Upper lobe of left lung (tissue), 6 donors: Measurements from ENCODE around the gene PUSL1. TPM values are rescaled to one million over a fixed set of nuclear protein-coding genes. Genes with fewer than 3 reads are reported as not detected.

Experiments used
- ATAC-seq, 2 donors: fragments of 200-7000 bp; cut with Tn5 transposase; one replicate each; pipeline ENCODE4 v1.9.1; 2022; ENCODE audit warnings: mild to moderate bottlenecking in 2 of 2, moderate library complexity in 2 of 2; ENCODE audit not compliant: low FRiP score in 2 of 2
- DNase-seq, 2 donors: peaks; one replicate each; pipeline ENCODE4 v3.0.0-alpha.2; 2019 to 2020
- H3K27ac ChIP-seq, 4 donors: fragments of 200-600 bp; sonication (generic); one replicate each; pipeline ENCODE4 v1.5.1; 2016 to 2019
- H3K27me3 ChIP-seq, 4 donors: fragments of 200-600 bp; sonication (generic); one replicate each; pipeline ENCODE4 v1.5.1; 2017 to 2019
- H3K36me3 ChIP-seq, 4 donors: fragments of 200-600 bp; sonication (generic); one replicate each; pipeline ENCODE4 v1.5.1; 2016 to 2019
- H3K4me1 ChIP-seq, 4 donors: fragments of 200-600 bp; sonication (generic); one replicate each; pipeline ENCODE4 v1.5.1; 2018 to 2019
- H3K4me3 ChIP-seq, 4 donors: fragments of 200-600 bp; sonication (generic); one replicate each; pipeline ENCODE4 v1.5.1; 2017 to 2019; ENCODE audit warnings: mild to moderate bottlenecking in 2 of 4, moderate library complexity in 1 of 4
- H3K9me3 ChIP-seq, 4 donors: fragments of 200-600 bp; sonication (generic); one replicate each; pipeline ENCODE4 v1.5.1; 2018 to 2019
- CTCF ChIP-seq, 6 experiments: fragments of 450-650 bp in 4 of 6; fragments of 200-600 bp in 2 of 6; sonication (generic) in 2 of 6; IDR thresholded peaks; one replicate each; pipeline ENCODE4 v1.5.1; 2016 to 2019; ENCODE audit warnings: antibody characterized with exemption in 6 of 6
- EP300 ChIP-seq, 4 donors: sonication (generic); formaldehyde crosslinking; IDR thresholded peaks; one replicate each; pipeline ENCODE4 v1.5.1; 2017; ENCODE audit warnings: antibody characterized with exemption in 4 of 4, control low read depth in 2 of 4
- POLR2A ChIP-seq, 4 donors: fragments of 450-650 bp; IDR thresholded peaks; one replicate each; pipeline ENCODE4 v1.5.1; 2016 to 2017; ENCODE audit warnings: antibody characterized with exemption in 4 of 4, mild to moderate bottlenecking in 2 of 4
- POLR2AphosphoS5 ChIP-seq, 2 donors: sonication (generic); formaldehyde crosslinking; IDR thresholded peaks; one replicate each; pipeline ENCODE4 v1.5.1; 2017; ENCODE audit warnings: antibody characterized with exemption in 2 of 2
- WGBS, 2 donors: methylation state at CpG; one replicate each; pipeline ENCODE4 v1.1.5; 2017 to 2018; 5-methylcytosine and 5-hydroxymethylcytosine counted together
- total RNA-seq, 6 donors: library from RNA; depleted of rRNA in 4 of 6; stranded (reverse); fragments of >200 nt in 4 of 6; gene quantifications; one replicate each; pipeline versions ENCODE4 v1.1.0 to v1.2.1, GENCODE V29; 2016 to 2021
- donor health status: DM: no; HTN: no; CAD: no; lungs with moderate emphysema.
- donor health status: DM: no; HTN: yes; CAD: no; lungs with severe emphysema.

PUSL1 gene, protein sequence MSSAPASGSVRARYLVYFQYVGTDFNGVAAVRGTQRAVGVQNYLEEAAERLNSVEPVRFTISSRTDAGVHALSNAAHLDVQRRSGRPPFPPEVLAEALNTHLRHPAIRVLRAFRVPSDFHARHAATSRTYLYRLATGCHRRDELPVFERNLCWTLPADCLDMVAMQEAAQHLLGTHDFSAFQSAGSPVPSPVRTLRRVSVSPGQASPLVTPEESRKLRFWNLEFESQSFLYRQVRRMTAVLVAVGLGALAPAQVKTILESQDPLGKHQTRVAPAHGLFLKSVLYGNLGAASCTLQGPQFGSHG
- 10 to 100 TPM; 16.8 to 38.8 (median 23.0) TPM for total RNA-seq

DNA sequence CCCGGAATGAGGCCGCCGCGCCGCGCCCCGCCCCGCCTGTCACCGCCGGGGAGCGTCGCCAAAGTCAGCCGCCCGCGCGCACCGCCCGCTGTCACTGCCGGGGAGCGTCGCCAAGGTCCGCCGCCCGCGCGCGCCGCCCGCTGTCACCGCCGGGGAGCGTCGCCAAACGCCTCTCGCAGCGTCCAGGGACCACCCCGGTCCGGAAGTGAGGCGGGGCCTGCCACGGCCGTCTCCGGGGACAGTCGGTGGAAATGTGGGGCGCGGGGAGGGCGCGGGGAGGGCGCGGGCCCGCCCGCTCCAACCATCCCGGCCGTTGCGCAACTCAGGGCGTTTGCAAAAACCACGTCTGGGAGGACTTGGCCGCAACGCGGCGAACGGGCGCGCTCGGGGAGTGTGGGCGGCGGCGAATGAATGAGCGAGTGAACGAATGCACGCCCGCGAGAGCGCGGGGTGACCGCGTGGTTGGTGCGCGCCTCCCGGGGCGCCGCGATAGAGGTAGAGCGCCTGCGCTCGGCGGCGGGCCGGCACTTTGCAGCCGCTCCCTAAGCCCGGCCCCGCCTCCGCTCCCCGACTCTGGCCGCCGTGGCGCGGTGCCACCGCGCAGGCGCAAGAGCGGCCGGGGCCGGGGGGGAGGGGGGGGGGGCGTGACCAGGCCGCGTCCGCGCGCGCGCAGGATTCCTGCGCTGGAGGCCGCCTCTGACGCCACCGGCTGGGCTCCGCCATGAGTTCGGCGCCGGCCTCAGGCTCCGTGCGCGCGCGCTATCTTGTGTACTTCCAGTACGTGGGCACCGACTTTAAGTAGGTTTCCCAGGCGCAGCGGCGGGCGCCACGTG lies at the start of gene PUSL1, which contains the start of gene ACAP3:
Gene PUSL1 (plus strand): TSS at position 675 of the 833 bp plus-strand sequence. CDS start 47 bp downstream, at position 722.
Gene ACAP3 (minus strand): TSS at position 8 of the 833 bp plus-strand sequence. CDS start 115 bp downstream, outside the sequence.
- whole genome bisulfite sequencing, 2 donors, result 0 to 1% methylated on average over 45 to 57 of the region's 131 CpGs
- peak within 1 kb of the TSS; percentile 70 to 98 (median 86) for H3K4me3 ChIP-seq
- TF ChIP-seq EP300 (IDR thresholded peaks at IDR 0.05) (peak in 1 of 4 donors; percentile 28), POLR2AphosphoS5 (IDR thresholded peaks at IDR 0.05) (peak; percentile 40 to 56), CTCF (IDR thresholded peaks at IDR 0.05) (peak in 4 of 6 experiments; percentile 36 to 57 (median 50)), POLR2A (IDR thresholded peaks at IDR 0.05) (peak in 1 of 4 donors; percentile 36)
- ATAC-seq (peak; percentile 86 to 88), DNase-seq (peak; percentile 85 to 98)
- H3K9me3 ChIP-seq, result no peaks in the 10 kb centered on the region
- peak within 1 kb of the TSS; percentile 87 to 95 (median 92) for H3K27ac ChIP-seq
- peaks cover 40 to 58% (median 49%) of the 10 kb centered on the region in 4 donors for H3K4me1 ChIP-seq
- H3K36me3 ChIP-seq, result peaks cover 14 to 31% (median 29%) of the 10 kb centered on the region in 4 donors
- no peaks in the 10 kb centered on the region for H3K27me3 ChIP-seq

DNA sequence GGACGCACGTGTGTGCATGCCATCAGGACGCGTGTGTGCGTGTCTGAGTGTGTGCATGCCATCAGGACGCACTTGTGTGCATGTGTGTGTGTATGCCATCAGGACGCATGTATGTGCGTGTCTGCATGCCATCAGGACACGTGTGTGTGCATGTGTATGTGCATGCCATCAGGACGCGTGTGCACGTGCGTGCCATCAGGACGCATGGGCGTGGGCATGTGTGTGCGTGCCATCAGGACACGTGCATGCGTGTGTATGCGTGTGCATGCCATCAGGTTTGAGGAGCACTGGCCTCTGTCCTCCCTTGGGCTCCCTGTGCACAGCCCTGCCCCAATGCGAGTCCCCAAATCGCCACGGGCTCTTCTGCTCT lies 49.3 kb upstream of the PUSL1 start:
- TF ChIP-seq CTCF (IDR thresholded peaks at IDR 0.05) (no peak), POLR2AphosphoS5 (IDR thresholded peaks at IDR 0.05) (no peak), EP300 (IDR thresholded peaks at IDR 0.05) (no peak), POLR2A (IDR thresholded peaks at IDR 0.05) (no peak)
- WGBS, 2 donors, result 94 to 96% methylated on average over 22 of the region's 22 CpGs
- DNase-seq, result peak in 1 of 2 donors; percentile 56
- Histone ChIP-seq H3K27ac (no peak overlapping the region), H3K4me1 (peaks cover 0 to 22% (median 2%) of the 10 kb centered on the region in 4 donors), H3K4me3 (no peak overlapping the region), H3K27me3 (no peaks in the 10 kb centered on the region), H3K9me3 (no peaks in the 10 kb centered on the region), H3K36me3 (peaks cover 34 to 87% (median 72%) of the 10 kb centered on the region in 4 donors)
- no peak for ATAC-seq

- H3K4me1 ChIP-seq, result peaks cover 0 to 22% (median 2%) of the 10 kb centered on the region in 4 donors
- H3K27me3 ChIP-seq, result no peaks in the 10 kb centered on the region
- H3K9me3 ChIP-seq, result no peaks in the 10 kb centered on the region
- TF ChIP-seq EP300 (IDR thresholded peaks at IDR 0.05) (no peak), POLR2AphosphoS5 (IDR thresholded peaks at IDR 0.05) (no peak), CTCF (IDR thresholded peaks at IDR 0.05) (no peak), POLR2A (IDR thresholded peaks at IDR 0.05) (no peak)
- H3K4me3 ChIP-seq, result no peak overlapping the region
- peaks cover 33 to 87% (median 71%) of the 10 kb centered on the region in 4 donors for H3K36me3 ChIP-seq
- DNase-seq (peak in 1 of 2 donors; percentile 75), ATAC-seq (peak in 1 of 2 donors; percentile 27)
- WGBS, 2 donors, result 94 to 95% methylated on average over 18 of the region's 18 CpGs
- H3K27ac ChIP-seq, result no peak overlapping the region
Observed at GRCh38 chr1:1259540-1259939, 48.9 kb upstream of the PUSL1 start.

GRCh38 chr1:1259951-1260600 lies 48.3 kb upstream of the PUSL1 start:
- peaks cover 0 to 22% (median 2%) of the 10 kb centered on the region in 4 donors for H3K4me1 ChIP-seq
- ATAC-seq (peak; percentile 10 to 38), DNase-seq (peak in 1 of 2 donors; percentile 64)
- 80 to 86% methylated on average over 25 to 26 of the region's 26 CpGs for WGBS, 2 donors
- no peaks in the 10 kb centered on the region for H3K9me3 ChIP-seq
- no peaks in the 10 kb centered on the region for H3K27me3 ChIP-seq
- H3K36me3 ChIP-seq, result peaks cover 29 to 87% (median 70%) of the 10 kb centered on the region in 4 donors
- H3K27ac ChIP-seq, result peak overlapping the region in 1 of 4 donors; percentile 65
- no peak overlapping the region for H3K4me3 ChIP-seq
- TF ChIP-seq CTCF (IDR thresholded peaks at IDR 0.05), result no peak
- TF ChIP-seq POLR2AphosphoS5 (IDR thresholded peaks at IDR 0.05), result no peak
- TF ChIP-seq EP300 (IDR thresholded peaks at IDR 0.05), result no peak
- TF ChIP-seq POLR2A (IDR thresholded peaks at IDR 0.05), result no peak
